Measurements from ENCODE around the gene SLC9B1. TPM values are rescaled to one million over a fixed set of nuclear protein-coding genes. Genes with fewer than 3 reads are reported as not detected.
"Not testable (repeated sequence)": the region's sequence is repeated elsewhere in the genome, so short reads cannot be mapped to it uniquely, and the experiment has no call there.

SLC9B1 gene
- total RNA-seq, 4 donors from 2014 or later: 0.30 to 1.4 (median 0.51) TPM

GRCh38 chr4:102959496-102959895 lies 60.0 kb downstream of the SLC9B1 start:
- WGBS, 2 donors: 43 to 45% methylated on average over 3 of the region's 3 CpGs

GRCh38 chr4:102945066-102945465 lies 74.4 kb downstream of the SLC9B1 start:
- TF ChIP-seq POLR2A (IDR thresholded peaks at IDR 0.05): no peak
- no peak for TF ChIP-seq CTCF (IDR thresholded peaks at IDR 0.05)
- DNase-seq (ENCODE audit: low spot score in 2 of 2): no peak
- intact Hi-C loops (cut with DNase I; ENCODE audit: low total_unique reads): no loop called here
- 73% methylated on average over 3 of the region's 3 CpGs for WGBS, 2 donors
- H3K4me3 ChIP-seq (ENCODE audit: low read depth, poor library complexity, severe bottlenecking): no peak overlapping the region

More at GRCh38 chr4:102959496-102959895, 60.0 kb downstream of the SLC9B1 start:
- DNase-seq (ENCODE audit: low spot score in 2 of 2): no peak
- H3K4me3 ChIP-seq (ENCODE audit: low read depth, poor library complexity, severe bottlenecking): no peak overlapping the region
- TF ChIP-seq POLR2A (IDR thresholded peaks at IDR 0.05) (no peak), CTCF (IDR thresholded peaks at IDR 0.05) (no peak)
- intact Hi-C loops (cut with DNase I; ENCODE audit: low total_unique reads): no loop called here

GRCh38 chr4:102938063-102938462 lies 81.4 kb downstream of the SLC9B1 start:
- WGBS, 2 donors: 82 to 92% methylated on average over 2 of the region's 2 CpGs
- DNase-seq (ENCODE audit: low spot score in 2 of 2); intact Hi-C loops (cut with DNase I; ENCODE audit: low total_unique reads); H3K4me3 ChIP-seq (ENCODE audit: low read depth, poor library complexity, severe bottlenecking): not testable (repeated sequence)

GRCh38 chr4:102935716-102936115 lies 83.8 kb downstream of the SLC9B1 start:
- TF ChIP-seq POLR2A (IDR thresholded peaks at IDR 0.05) (no peak), CTCF (IDR thresholded peaks at IDR 0.05) (no peak)
- DNase-seq (ENCODE audit: low spot score in 2 of 2): no peak
- WGBS, 2 donors: 61 to 89% methylated on average over 2 of the region's 2 CpGs
- H3K4me3 ChIP-seq (ENCODE audit: low read depth, poor library complexity, severe bottlenecking): no peak overlapping the region
- intact Hi-C loops (cut with DNase I; ENCODE audit: low total_unique reads): no loop called here

- WGBS, 2 donors: 91 to 92% methylated on average over 8 of the region's 8 CpGs
- DNase-seq (ENCODE audit: low spot score in 2 of 2); H3K4me3 ChIP-seq (ENCODE audit: low read depth, poor library complexity, severe bottlenecking); intact Hi-C loops (cut with DNase I; ENCODE audit: low total_unique reads): not testable (repeated sequence)
These were observed 99.8 kb downstream of the SLC9B1 start for GRCh38 chr4:102919697-102920096.

- intact Hi-C loops (cut with DNase I; ENCODE audit: low total_unique reads): no loop called here
- no peak for DNase-seq (ENCODE audit: low spot score in 2 of 2)
- H3K4me3 ChIP-seq (ENCODE audit: low read depth, poor library complexity, severe bottlenecking): no peak overlapping the region
- 91% methylated on average over 3 of the region's 3 CpGs for WGBS, 2 donors
- TF ChIP-seq CTCF (IDR thresholded peaks at IDR 0.05) (no peak), POLR2A (IDR thresholded peaks at IDR 0.05) (no peak)
These were observed 100.6 kb downstream of the SLC9B1 start for GRCh38 chr4:102918859-102919258.

- TF ChIP-seq POLR2A (IDR thresholded peaks at IDR 0.05): no peak
- no peak for TF ChIP-seq CTCF (IDR thresholded peaks at IDR 0.05)
- intact Hi-C loops (cut with DNase I; ENCODE audit: low total_unique reads): no loop called here
- no peak overlapping the region for H3K4me3 ChIP-seq (ENCODE audit: low read depth, poor library complexity, severe bottlenecking)
- DNase-seq (ENCODE audit: low spot score in 2 of 2): no peak
- WGBS, 2 donors: 74 to 75% methylated on average over 2 of the region's 2 CpGs
These were observed 117.7 kb downstream of the SLC9B1 start for GRCh38 chr4:102901804-102902203.

GRCh38 chr4:102897610-102898009 lies 121.9 kb downstream of the SLC9B1 start:
- H3K4me3 ChIP-seq (ENCODE audit: low read depth, poor library complexity, severe bottlenecking); DNase-seq (ENCODE audit: low spot score in 2 of 2); intact Hi-C loops (cut with DNase I; ENCODE audit: low total_unique reads): not testable (repeated sequence)
- WGBS, 2 donors: 85 to 95% methylated on average over 3 of the region's 3 CpGs

GRCh38 chr4:102896547-102896946 lies 123.0 kb downstream of the SLC9B1 start:
- WGBS, 2 donors: 92 to 96% methylated on average over 5 of the region's 5 CpGs
- intact Hi-C loops (cut with DNase I; ENCODE audit: low total_unique reads); DNase-seq (ENCODE audit: low spot score in 2 of 2); H3K4me3 ChIP-seq (ENCODE audit: low read depth, poor library complexity, severe bottlenecking): not testable (repeated sequence)

GRCh38 chr4:102889866-102890265 lies 129.6 kb downstream of the SLC9B1 start:
- H3K4me3 ChIP-seq (ENCODE audit: low read depth, poor library complexity, severe bottlenecking); DNase-seq (ENCODE audit: low spot score in 2 of 2); intact Hi-C loops (cut with DNase I; ENCODE audit: low total_unique reads): not testable (repeated sequence)
- whole genome bisulfite sequencing, 2 donors: 56 to 58% methylated on average over 3 of the region's 3 CpGs

Data from lower leg skin (tissue), 4 donors.